Kidney epithelial cell (primary cell): ENCODE measurements around the gene SMAD7. TPM values are rescaled to one million over a fixed set of nuclear protein-coding genes. Genes with fewer than 3 reads are reported as not detected.

Experiments
- DNase-seq: peaks from one replicate; pipeline ENCODE4 v3.0.0-alpha.2; 2010; ENCODE audit warnings: low read depth
- H3K27me3 ChIP-seq: 2 replicates; pipeline ENCODE4 v1.6.0; 2011; ENCODE audit warnings: low read length; ENCODE audit not compliant: control insufficient read depth, insufficient read depth
- H3K36me3 ChIP-seq: 2 replicates; pipeline ENCODE4 v1.5.1; 2011; ENCODE audit warnings: low read length; ENCODE audit not compliant: control insufficient read depth, insufficient read depth
- H3K4me3 ChIP-seq: 2 replicates; pipeline ENCODE4 v1.5.1; 2011; ENCODE audit warnings: low read depth, mild to moderate bottlenecking, control low read depth, low read length
- total RNA-seq: library from RNA; depleted of rRNA; stranded (reverse); fragments of >200 nt; gene quantifications from 2 replicates; pipeline ENCODE4 v1.2.3, GENCODE V29; 2015
- TF ChIP-seq, protein P1 (sequence below): IDR thresholded peaks from 2 replicates; pipeline ENCODE4 v1.5.1; 2011; ENCODE audit warnings: mild to moderate bottlenecking, moderate library complexity, low read length, control low read depth, inconsistent platforms; ENCODE audit not compliant: insufficient read depth, poor library complexity, severe bottlenecking

The SMAD7 gene
- total RNA-seq, 1 donor from 2014 or later = 54.3 TPM

DNA sequence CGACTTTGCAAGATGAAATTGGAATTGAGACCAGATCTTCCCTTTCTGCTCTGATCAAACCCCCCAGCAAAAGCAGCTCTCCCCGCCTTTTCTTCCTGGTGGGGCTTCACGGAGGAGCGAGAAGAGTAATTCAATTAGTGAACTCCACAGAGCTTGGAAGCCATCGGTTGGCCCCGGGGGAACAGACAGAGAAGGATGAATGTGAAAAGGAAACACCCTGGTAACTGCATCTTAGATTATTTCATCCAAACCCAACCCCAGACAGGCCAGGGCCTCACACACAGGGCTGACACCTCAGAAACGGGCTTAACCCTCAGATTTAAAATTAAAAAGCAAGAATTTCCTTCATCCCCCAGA is 18.3 kb downstream of the SMAD7 start:
- TF ChIP-seq, protein P1, sequence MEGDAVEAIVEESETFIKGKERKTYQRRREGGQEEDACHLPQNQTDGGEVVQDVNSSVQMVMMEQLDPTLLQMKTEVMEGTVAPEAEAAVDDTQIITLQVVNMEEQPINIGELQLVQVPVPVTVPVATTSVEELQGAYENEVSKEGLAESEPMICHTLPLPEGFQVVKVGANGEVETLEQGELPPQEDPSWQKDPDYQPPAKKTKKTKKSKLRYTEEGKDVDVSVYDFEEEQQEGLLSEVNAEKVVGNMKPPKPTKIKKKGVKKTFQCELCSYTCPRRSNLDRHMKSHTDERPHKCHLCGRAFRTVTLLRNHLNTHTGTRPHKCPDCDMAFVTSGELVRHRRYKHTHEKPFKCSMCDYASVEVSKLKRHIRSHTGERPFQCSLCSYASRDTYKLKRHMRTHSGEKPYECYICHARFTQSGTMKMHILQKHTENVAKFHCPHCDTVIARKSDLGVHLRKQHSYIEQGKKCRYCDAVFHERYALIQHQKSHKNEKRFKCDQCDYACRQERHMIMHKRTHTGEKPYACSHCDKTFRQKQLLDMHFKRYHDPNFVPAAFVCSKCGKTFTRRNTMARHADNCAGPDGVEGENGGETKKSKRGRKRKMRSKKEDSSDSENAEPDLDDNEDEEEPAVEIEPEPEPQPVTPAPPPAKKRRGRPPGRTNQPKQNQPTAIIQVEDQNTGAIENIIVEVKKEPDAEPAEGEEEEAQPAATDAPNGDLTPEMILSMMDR = no peak
- no peak for DNase-seq
- Histone ChIP-seq H3K36me3 (no peaks in the 10 kb centered on the region), H3K4me3 (no peak overlapping the region), H3K27me3 (no peaks in the 10 kb centered on the region)

DNA sequence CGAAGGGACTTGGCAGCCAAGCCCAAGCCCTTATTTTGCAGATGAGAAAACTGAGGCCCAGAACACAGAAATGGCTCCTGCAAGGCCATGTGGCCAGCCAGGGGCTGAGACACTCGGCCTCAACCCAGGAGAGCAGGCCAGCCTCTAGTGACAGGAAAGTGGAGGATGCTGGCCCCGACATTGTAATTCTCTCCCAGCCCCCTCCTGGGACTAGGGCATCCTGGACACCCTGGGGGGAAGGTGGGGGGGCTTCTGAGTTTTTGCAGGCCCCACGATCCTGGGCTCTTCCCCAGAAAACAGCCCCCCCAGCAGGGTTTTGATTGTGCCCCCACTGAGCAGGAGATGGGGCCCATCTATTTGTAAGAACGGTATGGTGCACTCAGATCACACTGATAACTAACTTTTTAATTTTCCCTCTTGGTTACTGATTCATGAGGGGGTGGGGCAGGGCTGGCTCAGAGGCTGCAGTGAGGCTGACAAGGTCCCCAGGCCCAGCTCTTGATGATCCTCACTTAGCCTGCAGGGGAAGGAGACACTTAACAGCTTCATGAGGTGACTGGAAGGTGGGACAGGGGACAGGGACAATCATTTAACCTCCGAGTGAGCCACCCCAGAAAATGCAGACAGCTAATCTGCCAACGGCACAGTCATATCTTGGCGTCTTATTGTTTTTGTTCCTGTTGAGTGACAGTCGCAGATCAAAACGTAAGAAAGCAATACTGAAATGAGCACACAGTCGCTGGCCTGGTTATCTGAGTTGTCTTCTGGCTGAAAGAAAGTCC is 18.9 kb downstream of the SMAD7 start:
- H3K27me3 ChIP-seq = no peaks in the 10 kb centered on the region
- H3K4me3 ChIP-seq = no peak overlapping the region
- no peak for DNase-seq
- TF ChIP-seq, protein P1 = no peak
- no peaks in the 10 kb centered on the region for H3K36me3 ChIP-seq

DNA sequence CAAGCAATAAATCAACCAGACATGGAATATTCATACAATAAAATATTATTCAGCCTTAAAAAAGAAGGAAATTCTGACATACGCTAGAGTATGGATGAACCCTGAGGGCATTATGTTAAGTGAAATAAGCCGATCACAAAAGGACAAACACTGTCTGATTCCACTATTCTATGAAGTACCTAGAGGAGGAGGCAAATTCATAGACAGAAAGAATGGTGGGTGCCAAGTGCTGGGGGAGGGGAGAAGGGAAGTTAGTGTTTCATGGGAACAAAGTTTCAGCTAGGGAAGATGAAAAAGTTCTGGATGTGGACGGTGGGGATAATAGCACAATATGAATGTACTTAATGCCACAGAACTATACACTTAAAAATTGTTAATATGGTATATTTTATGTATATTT is 19.8 kb downstream of the SMAD7 start:
- Histone ChIP-seq H3K4me3 (no peak overlapping the region), H3K27me3 (no peaks in the 10 kb centered on the region), H3K36me3 (no peaks in the 10 kb centered on the region)
- no peak for DNase-seq
- TF ChIP-seq, protein P1 = no peak

DNA sequence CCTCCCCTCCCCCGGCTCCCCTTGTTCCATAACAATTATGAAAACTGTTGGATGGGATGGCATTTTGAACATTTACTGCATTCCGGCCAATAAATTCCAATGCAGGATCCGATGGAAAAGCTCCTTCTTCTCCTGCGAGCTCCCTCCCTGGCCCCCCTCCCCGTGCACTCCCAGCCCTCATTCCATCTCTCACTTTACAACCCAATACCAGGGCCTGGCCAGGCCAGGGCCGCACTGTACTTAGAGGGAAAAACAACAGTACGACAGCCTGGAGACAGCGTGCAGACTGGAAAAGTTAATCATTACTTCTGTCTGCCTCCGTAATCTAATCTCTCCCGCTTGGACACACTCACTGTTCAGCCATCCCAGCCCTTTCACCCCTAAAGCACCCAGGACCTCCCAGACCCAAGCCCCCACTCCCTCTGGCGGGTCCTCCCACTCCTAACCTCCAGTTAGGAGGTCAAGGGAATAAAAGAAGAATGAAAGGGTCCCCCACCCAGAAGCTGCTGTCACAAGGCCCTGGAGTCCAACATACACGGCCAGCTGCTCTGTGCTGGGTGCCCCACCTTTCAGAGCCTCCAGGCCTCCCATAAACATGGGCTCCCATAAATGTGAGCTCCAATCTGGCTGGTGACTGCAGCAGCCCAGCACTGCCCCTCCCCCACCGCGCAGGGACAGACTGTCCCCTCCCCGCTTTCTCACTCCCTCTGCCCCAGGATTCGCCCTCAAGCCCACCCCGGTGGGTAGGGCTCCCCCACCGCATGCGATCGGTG is 20.6 kb downstream of the SMAD7 start:
- TF ChIP-seq, protein P1 = no peak
- peak; percentile 76 for DNase-seq
- H3K4me3 ChIP-seq = no peak overlapping the region
- no peaks in the 10 kb centered on the region for H3K27me3 ChIP-seq
- H3K36me3 ChIP-seq = no peaks in the 10 kb centered on the region

DNA sequence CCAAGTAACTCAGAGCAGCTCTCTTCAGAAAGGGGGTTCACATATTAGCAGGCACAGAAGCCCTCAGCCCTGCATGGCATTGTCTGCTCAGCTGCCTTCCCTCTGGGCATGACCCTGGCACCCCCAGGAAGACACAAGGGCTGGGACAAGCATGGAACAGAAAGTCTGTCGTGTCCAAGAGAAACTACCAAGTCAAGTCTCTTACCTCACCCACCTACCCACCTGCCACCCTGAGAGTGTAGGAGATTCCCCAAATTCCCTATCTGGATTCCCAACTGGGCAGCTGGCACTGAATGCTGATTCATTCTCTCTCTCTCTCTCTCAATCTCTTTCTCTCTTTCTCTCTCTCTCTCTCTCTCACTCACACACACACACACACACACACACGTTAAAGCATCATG is 21.6 kb downstream of the SMAD7 start:
- no peak for DNase-seq
- TF ChIP-seq, protein P1 = no peak
- no peaks in the 10 kb centered on the region for H3K36me3 ChIP-seq
- no peaks in the 10 kb centered on the region for H3K27me3 ChIP-seq
- no peak overlapping the region for H3K4me3 ChIP-seq

DNA sequence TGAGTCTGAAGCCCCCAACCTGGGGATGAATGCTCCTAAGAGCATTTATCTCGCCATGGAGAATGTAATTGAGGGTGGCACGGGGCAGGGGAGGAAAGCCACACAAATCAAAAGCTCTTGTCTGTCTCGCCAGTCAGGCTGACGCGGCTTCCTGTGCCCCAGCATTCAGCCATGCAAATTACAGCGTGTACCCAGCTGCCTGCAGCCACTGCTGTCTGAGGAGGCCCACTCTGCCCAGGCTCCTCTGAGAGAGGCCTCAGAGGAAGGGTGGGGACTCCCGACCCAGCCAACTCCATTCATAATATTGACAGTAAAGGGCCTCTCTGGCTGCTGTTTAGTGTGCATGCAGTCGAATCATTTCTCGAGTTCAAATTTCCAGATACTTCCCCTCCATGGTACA is 22.0 kb downstream of the SMAD7 start:
- TF ChIP-seq, protein P1 = no peak
- Histone ChIP-seq H3K27me3 (no peaks in the 10 kb centered on the region), H3K4me3 (no peak overlapping the region), H3K36me3 (no peaks in the 10 kb centered on the region)
- DNase-seq = no peak
